HG02763 (cell line): Measurements from ENCODE around the gene PTPRN2.
"Not testable (repeated sequence)": the region's sequence is repeated elsewhere in the genome, so short reads cannot be mapped to it uniquely, and the experiment has no call there.

Source experiments
- ATAC-seq: cut with Tn5 transposase; IDR thresholded peaks from one replicate; pipeline ENCODE4 v1.9.1; 2021; ENCODE audit warnings: mild to moderate bottlenecking, moderate library complexity; ENCODE audit not compliant: unreplicated experiment

Gene PTPRN2

DNA sequence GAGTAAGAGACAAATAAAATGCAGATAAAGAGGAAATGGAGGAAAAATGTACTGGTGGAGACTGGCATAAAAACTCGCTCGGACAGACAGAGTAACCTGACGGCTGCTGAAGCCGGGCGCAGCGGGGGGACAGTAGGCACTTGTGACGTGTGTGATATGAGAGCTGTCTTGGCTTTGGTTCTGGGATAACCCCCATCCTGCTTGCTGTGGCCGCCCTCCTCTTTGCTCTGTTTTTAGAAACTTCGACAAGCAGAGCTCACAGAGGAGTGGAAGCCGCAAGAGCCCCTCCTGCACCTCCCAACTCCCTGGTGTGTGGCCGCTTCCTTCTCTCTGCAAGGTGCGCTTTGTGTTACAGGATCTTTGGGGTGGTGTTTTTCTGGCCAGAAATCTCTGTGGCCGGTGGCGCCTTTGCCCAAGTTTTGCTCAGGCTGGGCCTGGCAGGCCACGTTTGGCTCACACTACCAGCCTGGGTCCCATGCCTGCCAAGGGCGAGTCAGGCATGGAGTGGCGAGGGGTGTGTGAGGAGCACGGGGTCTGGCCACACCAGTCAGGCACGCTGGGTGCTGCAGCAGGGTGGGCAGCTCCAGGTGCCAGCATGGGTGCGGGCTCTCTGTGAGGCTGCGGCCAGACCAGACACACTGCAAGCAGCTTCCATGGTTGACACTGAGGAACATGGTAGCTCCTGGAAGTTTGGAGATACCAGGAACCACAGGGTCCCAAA lies 982.8 kb downstream of the PTPRN2 start:
- no peak for ATAC-seq

- ATAC-seq, result no peak
These were observed 983.9 kb downstream of the PTPRN2 start for GRCh38 chr7:157603716-157604115.

GRCh38 chr7:157603005-157603404 lies 984.6 kb downstream of the PTPRN2 start:
- ATAC-seq, result no peak

DNA sequence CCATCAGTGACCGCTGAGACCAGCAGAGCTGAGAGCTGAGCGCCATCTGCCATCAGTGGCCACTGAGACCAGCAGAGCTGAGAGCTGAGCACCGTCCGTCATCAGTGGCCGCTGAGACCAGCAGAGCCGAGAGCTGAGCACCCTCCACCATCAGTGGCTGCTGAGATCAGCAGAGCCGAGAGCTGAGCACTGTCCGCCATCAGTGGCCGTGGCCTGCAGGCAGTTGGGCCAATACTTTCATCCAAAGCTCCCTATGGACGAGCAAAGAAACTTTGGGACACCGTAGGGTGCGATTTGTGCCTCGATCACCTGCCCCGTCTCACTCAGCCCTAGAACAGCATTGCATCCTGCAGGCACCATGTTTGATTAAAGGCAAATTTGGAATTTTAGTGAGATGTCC lies 985.0 kb downstream of the PTPRN2 start:
- ATAC-seq, result no peak

DNA sequence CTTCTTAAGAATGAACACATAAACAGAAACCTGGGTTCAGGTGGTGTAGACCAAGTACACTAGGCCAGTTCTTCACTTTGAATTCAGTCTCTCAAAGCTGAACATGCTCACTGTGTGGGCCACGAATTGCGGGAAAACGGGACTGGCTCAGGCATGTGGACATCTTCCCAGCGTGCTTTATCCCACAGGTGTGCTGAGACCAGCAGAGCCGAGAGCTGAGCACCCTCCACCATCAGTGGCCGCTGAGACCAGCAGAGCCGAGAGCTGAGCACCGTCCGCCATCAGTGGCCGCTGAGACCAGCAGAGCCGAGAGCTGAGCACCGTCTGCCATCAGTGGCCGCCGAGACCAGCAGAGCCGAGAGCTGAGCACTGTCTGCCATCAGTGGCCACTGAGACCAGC lies 985.5 kb downstream of the PTPRN2 start:
- ATAC-seq, result no peak

DNA sequence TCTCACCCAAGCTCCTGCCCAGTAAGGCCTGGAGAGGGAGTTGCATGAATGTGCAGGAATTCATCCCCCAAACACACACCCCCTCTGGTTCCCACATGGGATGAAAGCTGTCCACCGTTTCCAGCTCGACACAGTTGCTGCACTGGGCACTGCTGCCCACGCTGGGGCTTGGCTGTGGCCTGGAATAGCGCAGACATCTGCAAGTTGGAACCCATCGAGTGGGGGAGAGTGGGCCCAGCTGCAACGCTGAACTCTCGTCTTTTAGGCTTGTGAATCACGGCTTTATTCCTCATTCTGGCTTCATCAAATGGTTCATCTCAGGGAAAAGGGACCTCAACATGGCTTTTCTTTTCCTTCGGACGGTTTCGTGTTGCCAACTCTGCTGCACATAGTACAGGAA lies 986.1 kb downstream of the PTPRN2 start:
- no peak for ATAC-seq

- no peak for ATAC-seq
These were observed 988.1 kb downstream of the PTPRN2 start for GRCh38 chr7:157599491-157599890.

GRCh38 chr7:157597562-157597961 lies 990.1 kb downstream of the PTPRN2 start:
- ATAC-seq, result no peak

- ATAC-seq, result no peak
These were observed 990.7 kb downstream of the PTPRN2 start for GRCh38 chr7:157596881-157597280.

- ATAC-seq, result no peak
These were observed 991.2 kb downstream of the PTPRN2 start for GRCh38 chr7:157596471-157596870.

GRCh38 chr7:157596026-157596425 lies 991.6 kb downstream of the PTPRN2 start:
- no peak for ATAC-seq

GRCh38 chr7:157595086-157595855 lies 992.4 kb downstream of the PTPRN2 start:
- no peak for ATAC-seq

DNA sequence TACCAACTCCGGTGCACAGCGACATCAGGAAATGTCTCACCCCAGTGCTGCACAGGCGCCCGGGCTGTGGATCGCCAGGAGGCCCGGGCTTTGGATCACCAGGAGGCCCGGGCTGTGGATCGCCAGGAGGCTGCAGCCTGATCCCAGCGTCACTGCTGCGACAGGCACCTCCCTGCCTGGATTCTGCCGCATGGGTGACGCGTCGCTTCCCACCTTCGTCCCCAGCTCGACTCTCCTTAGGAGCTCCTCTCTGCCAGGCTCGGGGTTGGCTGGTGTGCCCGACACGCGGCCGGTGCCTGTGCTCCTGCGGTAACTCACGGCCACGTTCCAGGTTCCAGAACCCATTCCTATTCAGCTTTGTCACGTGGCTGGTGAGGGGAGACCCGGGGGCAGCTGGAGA lies 993.3 kb downstream of the PTPRN2 start:
- no peak for ATAC-seq

- no peak for ATAC-seq
These were observed 994.1 kb downstream of the PTPRN2 start for GRCh38 chr7:157593541-157593940.

- ATAC-seq, result not testable (repeated sequence)
These were observed 994.8 kb downstream of the PTPRN2 start for GRCh38 chr7:157592636-157593320.

DNA sequence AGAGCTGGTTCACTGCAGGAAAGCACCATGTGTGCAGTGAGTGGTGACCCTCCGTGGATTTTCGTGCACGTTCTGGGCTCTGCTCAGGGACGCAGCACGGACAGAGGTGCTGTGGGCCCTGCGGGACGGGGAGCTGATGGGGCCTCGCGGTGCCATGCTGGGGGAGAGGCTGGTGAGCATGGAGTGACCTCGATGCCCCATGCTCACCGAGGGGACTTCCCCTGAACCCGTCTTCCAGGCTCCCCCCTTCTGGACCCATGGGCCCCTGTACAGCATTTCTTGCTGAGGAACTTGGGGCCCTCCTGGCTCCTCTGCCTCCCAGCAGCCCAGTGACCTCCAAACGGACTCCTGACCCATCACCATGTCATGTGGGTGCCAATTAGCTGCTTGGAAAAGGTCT lies 997.1 kb downstream of the PTPRN2 start:
- no peak for ATAC-seq

DNA sequence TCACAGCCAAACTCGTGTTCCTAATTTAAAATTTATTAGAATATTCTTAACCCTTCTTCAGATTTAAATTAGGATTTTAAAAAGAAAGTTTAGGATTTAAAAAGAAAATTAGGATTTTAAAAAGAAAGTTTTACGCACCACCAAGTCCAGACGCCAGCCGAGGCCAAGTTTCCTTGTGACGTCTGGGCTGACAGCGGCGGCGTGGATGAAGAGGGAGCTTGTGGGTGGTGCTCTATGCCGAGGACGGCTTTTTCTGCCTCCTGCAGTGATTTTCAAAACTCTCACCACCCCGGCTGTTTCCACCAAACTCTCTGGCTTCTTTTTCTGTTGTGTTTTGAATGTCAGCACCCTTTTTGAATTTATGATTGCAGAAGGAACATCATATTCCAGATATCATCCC lies 997.9 kb downstream of the PTPRN2 start:
- ATAC-seq, result no peak

- ATAC-seq, result no peak
These were observed 999.6 kb downstream of the PTPRN2 start for GRCh38 chr7:157587805-157588560.

DNA sequence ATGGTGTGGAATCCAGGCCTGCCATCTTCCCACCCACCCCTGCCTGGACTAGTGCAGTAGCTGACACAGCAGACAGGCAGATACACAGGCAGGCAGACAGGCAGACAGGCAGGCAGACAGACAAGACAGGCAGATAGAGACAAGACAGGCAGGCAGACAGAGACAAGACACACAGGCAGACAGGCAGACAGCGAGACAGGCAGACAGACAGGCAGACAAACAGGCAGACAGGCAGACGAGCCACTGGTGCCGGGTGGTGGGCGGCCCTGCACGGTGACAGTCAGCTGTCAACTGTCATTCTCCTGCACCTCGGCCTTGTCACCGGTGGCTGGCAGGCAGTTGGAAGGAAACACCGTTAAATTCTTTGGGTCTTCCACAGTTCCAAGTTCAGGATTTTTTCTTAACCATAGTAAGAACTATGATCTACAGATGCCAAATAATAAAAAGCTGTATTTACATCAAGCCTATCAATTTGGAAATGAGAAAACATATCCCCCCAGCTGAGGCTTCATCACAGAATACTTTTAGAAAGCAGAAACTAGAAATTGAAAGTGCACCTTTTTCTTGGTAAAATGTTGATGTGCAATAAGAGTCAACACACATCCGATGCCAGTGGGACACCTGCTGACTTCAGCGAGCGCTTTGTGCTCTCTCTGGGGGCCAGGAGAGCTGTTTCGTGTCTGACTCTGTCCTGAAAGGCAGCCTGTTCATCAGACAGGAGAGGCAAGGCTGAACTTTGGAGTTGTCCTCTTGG lies 1000.4 kb downstream of the PTPRN2 start:
- ATAC-seq, result no peak

DNA sequence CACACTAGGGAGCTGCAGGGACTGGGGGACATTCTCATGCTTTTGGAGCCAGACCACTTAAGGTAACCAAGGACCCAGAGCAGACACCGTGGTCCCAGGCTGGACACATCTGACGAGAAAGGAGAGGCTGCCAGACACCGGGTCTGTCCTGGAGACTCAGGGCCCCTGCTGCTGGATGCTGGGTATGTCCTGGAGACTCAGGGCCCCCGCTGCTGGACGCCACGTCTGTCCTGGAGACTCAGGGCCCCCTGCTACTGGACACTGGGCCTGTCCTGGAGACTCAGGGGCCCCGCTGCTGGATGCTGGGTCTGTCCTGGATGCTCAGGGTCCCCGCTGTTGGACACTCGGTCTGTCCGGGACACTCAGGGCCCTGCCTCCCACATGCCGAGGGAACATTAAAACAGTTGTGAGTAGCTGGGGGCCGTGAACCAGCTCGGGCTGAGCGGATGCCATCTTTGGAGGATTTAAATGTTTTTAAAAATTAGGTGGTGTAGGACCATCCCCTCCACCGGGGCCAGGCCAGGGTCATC lies 1001.1 kb downstream of the PTPRN2 start:
- ATAC-seq, result no peak
